T-helper 2 cell treated with Interferon-gamma antibody and Interleukin-4, amounts not matched to agents 5 μg/mL and 100 μg/mL, for 36 hours (primary cell): Measurements from ENCODE around the gene PNN.
"Not testable (repeated sequence)": the region's sequence is repeated elsewhere in the genome, so short reads cannot be mapped to it uniquely, and the experiment has no call there.

Experiments
- DNase-seq: peaks from one replicate; pipeline ENCODE4 v3.0.0; 2021; ENCODE audit warnings: low spot score
- H3K27ac Mint-ChIP-seq: one replicate; pipeline ENCODE4 v1.8.0; 2021; ENCODE audit warnings: mild to moderate bottlenecking, mixed read lengths
- H3K27me3 Mint-ChIP-seq: one replicate; pipeline ENCODE4 v1.8.0; 2021; ENCODE audit warnings: low read depth, mixed read lengths
- H3K36me3 Mint-ChIP-seq: one replicate; pipeline ENCODE4 v1.8.0; 2021; ENCODE audit warnings: low read depth, mixed read lengths
- H3K4me1 Mint-ChIP-seq: one replicate; pipeline ENCODE4 v1.8.0; 2021; ENCODE audit warnings: low read depth, mixed read lengths
- H3K4me3 Mint-ChIP-seq: one replicate; pipeline ENCODE4 v1.8.0; 2022; ENCODE audit warnings: mild to moderate bottlenecking, moderate library complexity, mixed read lengths
- H3K9me3 Mint-ChIP-seq: one replicate; pipeline ENCODE4 v1.8.0; 2021; ENCODE audit warnings: mixed read lengths

PNN gene

GRCh38 chr14:39169541-39169900, 5.5 kb upstream of the PNN start:
- Mint-ChIP-seq H3K36me3 (peaks cover 22% of the 10 kb centered on the region), H3K27me3 (no peaks in the 10 kb centered on the region), H3K4me3 (peak overlapping the region; percentile 89), H3K4me1 (peaks cover 37% of the 10 kb centered on the region), H3K27ac (peak overlapping the region; percentile 91), H3K9me3 (no peaks in the 10 kb centered on the region)
- no peak for DNase-seq

- Mint-ChIP-seq H3K9me3 (no peaks in the 10 kb centered on the region), H3K4me3 (peak overlapping the region; percentile 47), H3K27me3 (no peaks in the 10 kb centered on the region), H3K27ac (peak overlapping the region; percentile 73), H3K4me1 (peaks cover 34% of the 10 kb centered on the region), H3K36me3 (peaks cover 37% of the 10 kb centered on the region)
- DNase-seq: no peak
Measured at GRCh38 chr14:39173198-39173597, 1.9 kb upstream of the PNN start.

- DNase-seq: peak; percentile 45
- H3K4me1 Mint-ChIP-seq: peaks cover 28% of the 10 kb centered on the region
- H3K27ac Mint-ChIP-seq: peak overlapping the region; percentile 97
- H3K27me3 Mint-ChIP-seq: no peaks in the 10 kb centered on the region
- no peaks in the 10 kb centered on the region for H3K9me3 Mint-ChIP-seq
- peak overlapping the region; percentile 94 for H3K4me3 Mint-ChIP-seq
- H3K36me3 Mint-ChIP-seq: peaks cover 45% of the 10 kb centered on the region
Measured at GRCh38 chr14:39175445-39176262, 600 bp downstream of the PNN start.

DNA sequence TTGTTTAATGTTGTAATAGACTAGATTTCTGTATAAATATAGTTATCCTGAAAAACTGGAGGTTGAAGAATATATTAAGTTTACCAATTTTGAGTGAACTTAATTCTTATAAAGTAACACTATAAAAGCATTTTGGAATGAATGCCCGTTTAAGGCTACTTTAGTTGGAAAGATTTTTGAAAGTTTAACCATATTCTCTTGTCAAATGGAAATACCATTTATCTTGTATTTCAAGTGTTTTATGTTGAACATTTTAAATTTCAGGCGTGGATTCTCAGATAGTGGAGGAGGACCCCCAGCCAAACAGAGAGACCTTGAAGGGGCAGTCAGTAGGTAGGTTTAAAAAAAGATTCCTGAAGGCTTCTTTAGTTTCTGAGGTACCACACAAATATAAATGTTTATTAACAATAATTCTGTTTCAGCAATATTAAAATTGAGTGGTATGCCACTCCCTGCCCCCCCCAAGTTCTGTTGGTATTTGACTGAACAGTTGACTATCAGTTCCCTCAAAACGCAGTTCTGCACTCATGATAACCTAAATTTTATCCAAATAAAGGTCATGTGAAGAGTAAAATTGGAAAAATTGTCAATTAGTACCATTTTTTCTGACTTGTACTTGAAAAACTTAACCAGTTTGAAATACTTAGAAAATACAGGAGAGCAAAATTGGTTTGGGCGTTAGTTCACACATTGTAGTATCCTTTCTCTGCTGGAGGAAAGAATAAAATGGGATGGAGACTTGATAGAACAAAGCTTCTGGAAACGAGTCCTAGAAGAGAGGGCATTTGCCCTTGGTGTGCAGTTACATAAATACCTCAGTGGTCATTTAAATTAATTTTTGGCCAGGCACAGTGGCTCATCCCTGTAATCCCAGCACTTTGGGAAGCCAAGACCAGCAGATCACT, 1.5 kb downstream of the PNN start:
- Mint-ChIP-seq H3K27ac (peak overlapping the region; percentile 97), H3K4me3 (peak overlapping the region; percentile 94), H3K9me3 (no peaks in the 10 kb centered on the region), H3K36me3 (peaks cover 45% of the 10 kb centered on the region), H3K4me1 (peaks cover 25% of the 10 kb centered on the region), H3K27me3 (no peaks in the 10 kb centered on the region)
- DNase-seq: no peak

- peak overlapping the region; percentile 73 for H3K4me3 Mint-ChIP-seq
- H3K9me3 Mint-ChIP-seq: no peaks in the 10 kb centered on the region
- no peak for DNase-seq
Measured at GRCh38 chr14:39177168-39177545, 2.1 kb downstream of the PNN start.

GRCh38 chr14:39179042-39179441, 4.0 kb downstream of the PNN start:
- H3K27ac Mint-ChIP-seq: no peak overlapping the region
- peaks cover 24% of the 10 kb centered on the region for H3K4me1 Mint-ChIP-seq
- no peak for DNase-seq
- peaks cover 55% of the 10 kb centered on the region for H3K36me3 Mint-ChIP-seq
- H3K27me3 Mint-ChIP-seq: no peaks in the 10 kb centered on the region
- peak overlapping the region; percentile 38 for H3K4me3 Mint-ChIP-seq
- no peaks in the 10 kb centered on the region for H3K9me3 Mint-ChIP-seq

More at GRCh38 chr14:39177168-39177545, 2.1 kb downstream of the PNN start:
- Mint-ChIP-seq H3K36me3 (peaks cover 45% of the 10 kb centered on the region), H3K4me1 (peaks cover 23% of the 10 kb centered on the region), H3K27ac (peak overlapping the region; percentile 43), H3K27me3 (no peaks in the 10 kb centered on the region)

DNA sequence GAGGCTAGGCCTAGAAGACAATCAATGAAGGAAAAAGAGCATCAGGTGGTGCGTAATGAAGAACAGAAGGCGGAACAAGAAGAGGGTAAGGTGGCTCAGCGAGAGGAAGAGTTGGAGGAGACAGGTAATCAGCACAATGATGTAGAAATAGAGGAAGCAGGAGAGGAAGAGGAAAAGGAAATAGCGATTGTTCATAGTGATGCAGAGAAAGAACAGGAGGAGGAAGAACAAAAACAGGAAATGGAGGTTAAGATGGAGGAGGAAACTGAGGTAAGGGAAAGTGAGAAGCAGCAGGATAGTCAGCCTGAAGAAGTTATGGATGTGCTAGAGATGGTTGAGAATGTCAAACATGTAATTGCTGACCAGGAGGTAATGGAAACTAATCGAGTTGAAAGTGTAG, 5.5 kb downstream of the PNN start:
- no peaks in the 10 kb centered on the region for H3K27me3 Mint-ChIP-seq
- peaks cover 61% of the 10 kb centered on the region for H3K36me3 Mint-ChIP-seq
- H3K27ac Mint-ChIP-seq: no peak overlapping the region
- no peaks in the 10 kb centered on the region for H3K9me3 Mint-ChIP-seq
- H3K4me1 Mint-ChIP-seq: peaks cover 19% of the 10 kb centered on the region
- H3K4me3 Mint-ChIP-seq: no peak overlapping the region
- no peak for DNase-seq

GRCh38 chr14:39181026-39181692, 6.1 kb downstream of the PNN start:
- H3K4me1 Mint-ChIP-seq: peaks cover 19% of the 10 kb centered on the region
- no peak for DNase-seq
- no peaks in the 10 kb centered on the region for H3K9me3 Mint-ChIP-seq
- peaks cover 55% of the 10 kb centered on the region for H3K36me3 Mint-ChIP-seq
- no peak overlapping the region for H3K27ac Mint-ChIP-seq
- H3K27me3 Mint-ChIP-seq: no peaks in the 10 kb centered on the region
- no peak overlapping the region for H3K4me3 Mint-ChIP-seq

GRCh38 chr14:39181693-39182047, 6.6 kb downstream of the PNN start:
- no peaks in the 10 kb centered on the region for H3K9me3 Mint-ChIP-seq
- H3K4me3 Mint-ChIP-seq: no peak overlapping the region
- no peak for DNase-seq
- H3K4me1 Mint-ChIP-seq: peaks cover 17% of the 10 kb centered on the region
- no peaks in the 10 kb centered on the region for H3K27me3 Mint-ChIP-seq
- no peak overlapping the region for H3K27ac Mint-ChIP-seq
- peaks cover 54% of the 10 kb centered on the region for H3K36me3 Mint-ChIP-seq

GRCh38 chr14:39182770-39183684, 8.0 kb downstream of the PNN start:
- no peak for DNase-seq
- H3K9me3 Mint-ChIP-seq: no peaks in the 10 kb centered on the region
- H3K27ac Mint-ChIP-seq: peak overlapping the region; percentile 2
- H3K36me3 Mint-ChIP-seq: peaks cover 43% of the 10 kb centered on the region
- H3K4me1 Mint-ChIP-seq: peaks cover 14% of the 10 kb centered on the region
- H3K4me3 Mint-ChIP-seq: no peak overlapping the region
- H3K27me3 Mint-ChIP-seq: no peaks in the 10 kb centered on the region

DNA sequence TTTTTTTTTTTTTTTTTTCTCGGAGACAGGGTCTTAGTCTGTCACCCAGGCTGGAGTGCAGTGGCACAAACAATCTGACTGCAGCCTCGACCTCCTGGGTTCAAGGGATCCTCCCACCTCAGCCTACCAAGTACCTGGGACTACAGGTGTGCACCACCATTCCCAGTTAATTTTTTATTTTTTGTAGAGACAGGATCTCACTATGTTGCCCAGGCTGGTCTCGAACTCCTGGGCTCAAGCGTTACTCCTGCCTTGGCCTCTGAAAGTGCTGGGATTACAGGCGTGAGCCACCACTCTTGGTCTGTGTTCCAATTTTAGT, 8.6 kb downstream of the PNN start:
- H3K9me3 Mint-ChIP-seq, H3K27ac Mint-ChIP-seq: not testable (repeated sequence)
- H3K4me1 Mint-ChIP-seq: peaks cover 18% of the 10 kb centered on the region

DNA sequence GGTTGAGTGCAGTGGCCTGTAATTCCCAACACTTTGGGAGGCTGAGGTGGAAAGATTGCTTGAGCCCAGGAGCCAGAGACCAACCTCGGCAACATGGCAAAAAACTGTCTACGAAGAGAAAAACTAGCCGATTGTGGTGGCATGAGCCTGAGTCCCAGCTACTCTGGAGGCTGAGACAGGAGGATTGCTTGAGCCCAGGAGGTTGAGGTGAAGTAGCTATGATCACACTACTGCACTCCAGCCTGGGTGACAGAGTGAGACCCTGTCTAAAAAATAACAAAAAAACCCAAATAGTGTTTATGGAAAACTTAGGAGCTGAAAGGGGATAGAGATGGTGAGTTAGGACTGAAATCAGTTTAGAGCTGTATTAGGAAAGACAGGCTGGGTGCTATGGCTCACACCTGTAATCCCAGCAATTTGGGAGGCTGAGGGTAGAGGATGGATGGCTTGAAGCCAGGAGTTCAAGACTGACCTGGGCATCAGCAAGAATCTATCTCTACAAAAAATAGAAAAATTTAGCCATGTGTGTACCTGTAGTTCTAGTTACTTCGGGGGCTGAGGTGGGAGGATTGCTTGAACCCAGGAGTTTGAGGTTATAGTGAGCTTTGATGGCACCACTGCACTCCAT, 9.7 kb downstream of the PNN start:
- Mint-ChIP-seq H3K36me3 (peaks cover 31% of the 10 kb centered on the region), H3K27me3 (no peaks in the 10 kb centered on the region), H3K4me3 (no peak overlapping the region), H3K27ac (no peak overlapping the region), H3K4me1 (peaks cover 14% of the 10 kb centered on the region), H3K9me3 (no peaks in the 10 kb centered on the region)
- DNase-seq: no peak

More for the DNA sequence above, 8.6 kb downstream of the PNN start:
- H3K4me3 Mint-ChIP-seq, H3K27me3 Mint-ChIP-seq, DNase-seq: not testable (repeated sequence)
- peaks cover 40% of the 10 kb centered on the region for H3K36me3 Mint-ChIP-seq
